Esophagus squamous epithelium (tissue), 5 donors: ENCODE data around the gene PM20D1. TPM values are rescaled to one million over a fixed set of nuclear protein-coding genes. Genes with fewer than 3 reads are reported as not detected.

Experiments
- DNase-seq: peaks from one replicate; lab custom pipeline; 2025; lab: John Stamatoyannopoulos, UW
- H3K27ac ChIP-seq, 4 donors: fragments of 200-600 bp; sonication (generic); one replicate each; pipeline ENCODE4 v1.5.1; 2016 to 2019; ENCODE audit warnings: mild to moderate bottlenecking in 1 of 4
- H3K27me3 ChIP-seq, 4 donors: fragments of 200-600 bp; sonication (generic); 1 replicate in 3 of 4; 2 replicates in 1 of 4; pipeline versions ENCODE4 v1.5.1 to v1.6.0; 2017 to 2021; ENCODE audit warnings: antibody characterized with exemption in 1 of 4
- H3K36me3 ChIP-seq, 3 donors: fragments of 200-600 bp; sonication (generic); one replicate each; pipeline ENCODE4 v1.5.1; 2016 to 2019
- H3K4me1 ChIP-seq, 3 donors: fragments of 200-600 bp; sonication (generic); one replicate each; pipeline ENCODE4 v1.5.1; 2017 to 2019
- H3K4me3 ChIP-seq, 4 donors: fragments of 200-600 bp; sonication (generic); 1 replicate in 3 of 4; 2 replicates in 1 of 4; pipeline ENCODE4 v1.5.1; 2016 to 2019; ENCODE audit warnings: mild to moderate bottlenecking in 2 of 4, moderate library complexity in 1 of 4
- H3K9me3 ChIP-seq, 3 donors: fragments of 200-600 bp; sonication (generic); one replicate each; pipeline ENCODE4 v1.5.1; 2016 to 2019
- CTCF ChIP-seq, 6 experiments: fragments of 450-650 bp in 4 of 6; fragments of 200-600 bp in 2 of 6; sonication (generic) in 2 of 6; IDR thresholded peaks; one replicate each; pipeline ENCODE4 v1.5.1; 2016 to 2019; ENCODE audit warnings: antibody characterized with exemption in 6 of 6, mild to moderate bottlenecking in 4 of 6, moderate library complexity in 4 of 6
- POLR2A ChIP-seq, 4 donors: fragments of 450-650 bp; IDR thresholded peaks; one replicate each; pipeline ENCODE4 v1.6.1; 2017; ENCODE audit warnings: antibody characterized with exemption in 4 of 4, mild to moderate bottlenecking in 4 of 4, moderate library complexity in 3 of 4
- WGBS, 2 donors: methylation state at CpG; one replicate each; pipeline ENCODE4 v1.1.5; 2018; 5-methylcytosine and 5-hydroxymethylcytosine counted together
- intact Hi-C: fragments of 100-400 bp; cut with DNase I; formaldehyde crosslinking; loops from one replicate; pipeline ENCODE4 v1.15.0; 2022
- total RNA-seq, 4 donors: library from RNA; depleted of rRNA; stranded (reverse); fragments of >200 nt; gene quantifications; one replicate each; pipeline ENCODE4 v1.1.0, GENCODE V29; 2016
- donor health status: DM: yes; HTN: yes; CAD: no.

PM20D1 gene
- total RNA-seq, 4 donors from 2014 or later, result 0.57 TPM; not detected in 3

GRCh38 chr1:205787287-205787916 lies 62.5 kb downstream of the PM20D1 start:
- Histone ChIP-seq H3K27ac (no peak overlapping the region), H3K4me1 (no peaks in the 10 kb centered on the region), H3K9me3 (no peaks in the 10 kb centered on the region), H3K4me3 (no peak overlapping the region), H3K36me3 (peaks cover 0 to 22% (median 0%) of the 10 kb centered on the region in 3 donors), H3K27me3 (no peaks in the 10 kb centered on the region)
- 82 to 88% methylated on average over 10 of the region's 10 CpGs for WGBS, 2 donors
- intact Hi-C loops, result no loop called here
- no peak for DNase-seq
- TF ChIP-seq CTCF (IDR thresholded peaks at IDR 0.05), result no peak
- no peak for TF ChIP-seq POLR2A (IDR thresholded peaks at IDR 0.05)

- Histone ChIP-seq H3K4me3 (no peak overlapping the region), H3K4me1 (no peaks in the 10 kb centered on the region), H3K9me3 (no peaks in the 10 kb centered on the region), H3K36me3 (peaks cover 0 to 19% (median 0%) of the 10 kb centered on the region in 3 donors), H3K27me3 (no peaks in the 10 kb centered on the region), H3K27ac (no peak overlapping the region)
- DNase-seq, result no peak
- TF ChIP-seq POLR2A (IDR thresholded peaks at IDR 0.05) (no peak), CTCF (IDR thresholded peaks at IDR 0.05) (no peak)
- 58 to 64% methylated on average over 4 of the region's 4 CpGs for WGBS, 2 donors
- intact Hi-C loops, result no loop called here
Measured at GRCh38 chr1:205786601-205787000, 63.3 kb downstream of the PM20D1 start.

- Histone ChIP-seq H3K27ac (no peak overlapping the region), H3K4me1 (no peaks in the 10 kb centered on the region), H3K4me3 (no peak overlapping the region), H3K27me3 (no peaks in the 10 kb centered on the region), H3K36me3 (peaks cover 0 to 11% (median 0%) of the 10 kb centered on the region in 3 donors), H3K9me3 (no peaks in the 10 kb centered on the region)
- TF ChIP-seq CTCF (IDR thresholded peaks at IDR 0.05) (no peak), POLR2A (IDR thresholded peaks at IDR 0.05) (no peak)
- 91 to 94% methylated on average over 9 of the region's 9 CpGs for WGBS, 2 donors
- intact Hi-C loops, result no loop called here
- no peak for DNase-seq
Measured at GRCh38 chr1:205785446-205785845, 64.5 kb downstream of the PM20D1 start.

- Histone ChIP-seq H3K27me3 (no peaks in the 10 kb centered on the region), H3K9me3 (no peaks in the 10 kb centered on the region), H3K27ac (no peak overlapping the region), H3K4me3 (no peak overlapping the region), H3K4me1 (no peaks in the 10 kb centered on the region), H3K36me3 (no peaks in the 10 kb centered on the region)
- DNase-seq, result no peak
- TF ChIP-seq POLR2A (IDR thresholded peaks at IDR 0.05) (no peak), CTCF (IDR thresholded peaks at IDR 0.05) (no peak)
- WGBS, 2 donors, result 75 to 76% methylated on average over 4 of the region's 4 CpGs
- intact Hi-C loops, result no loop called here
Measured at GRCh38 chr1:205783904-205784303, 66.0 kb downstream of the PM20D1 start.

- H3K27me3 ChIP-seq, result no peaks in the 10 kb centered on the region
- DNase-seq, result no peak
- H3K4me1 ChIP-seq, result no peaks in the 10 kb centered on the region
- intact Hi-C loops, result no loop called here
- TF ChIP-seq CTCF (IDR thresholded peaks at IDR 0.05) (no peak), POLR2A (IDR thresholded peaks at IDR 0.05) (no peak)
- no peaks in the 10 kb centered on the region for H3K36me3 ChIP-seq
- H3K9me3 ChIP-seq, result no peaks in the 10 kb centered on the region
- H3K27ac ChIP-seq, result no peak overlapping the region
- H3K4me3 ChIP-seq, result no peak overlapping the region
Measured at GRCh38 chr1:205783433-205783795, 66.5 kb downstream of the PM20D1 start.
